Effector CD8-positive, alpha-beta T cell (primary cell): ENCODE data around the gene SERGEF.
"Not testable (repeated sequence)": the region's sequence is repeated elsewhere in the genome, so short reads cannot be mapped to it uniquely, and the experiment has no call there.

Experiments
- DNase-seq: peaks from one replicate; lab custom pipeline; 2025; lab: John Stamatoyannopoulos, UW

SERGEF gene

DNA sequence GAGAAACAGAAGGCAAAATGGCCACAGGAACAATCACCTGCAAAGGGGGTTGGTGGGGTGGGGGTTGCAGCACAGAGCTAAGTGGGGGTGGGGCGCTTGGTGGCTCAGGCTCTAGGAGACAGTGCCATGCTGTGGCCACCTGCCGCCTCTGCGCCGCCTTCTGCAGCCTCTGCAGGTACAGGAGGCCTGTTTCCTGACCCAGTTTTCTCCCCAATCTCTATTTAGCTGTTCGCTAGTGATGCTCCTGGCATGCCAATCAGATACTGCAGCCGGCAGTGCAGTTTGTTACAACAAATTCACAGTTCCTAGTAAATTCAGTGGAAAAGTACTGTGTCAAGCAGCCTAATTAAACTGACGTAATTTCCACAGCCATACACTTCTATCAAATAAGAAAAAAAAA is 106.4 kb downstream of the SERGEF start:
- no peak for DNase-seq

- DNase-seq, result no peak
Measured at GRCh38 chr11:17905477-17905876, 107.4 kb downstream of the SERGEF start.

- DNase-seq, result no peak
Measured at GRCh38 chr11:17901481-17901880, 111.4 kb downstream of the SERGEF start.

DNA sequence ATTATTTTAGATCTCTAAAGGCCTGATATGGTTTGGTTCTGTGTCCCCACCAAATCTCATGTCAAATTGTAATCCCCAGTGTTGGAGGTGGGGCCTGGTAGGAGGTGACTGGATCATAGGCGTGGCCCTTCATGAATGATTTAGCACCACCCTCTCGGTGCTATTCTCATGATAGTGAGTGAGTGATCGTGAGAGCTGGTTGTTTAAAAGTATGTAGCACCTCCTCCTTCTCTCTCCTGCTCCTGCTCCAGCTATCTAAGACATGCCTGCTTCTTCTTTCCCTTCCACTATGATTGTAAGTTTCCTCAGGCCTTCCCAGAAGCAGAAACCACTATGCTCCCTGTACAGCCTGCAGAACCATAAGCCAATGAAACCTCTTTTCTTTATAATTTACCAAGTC is 114.1 kb downstream of the SERGEF start:
- DNase-seq, result no peak

GRCh38 chr11:17898071-17898470 is 114.8 kb downstream of the SERGEF start:
- no peak for DNase-seq

DNA sequence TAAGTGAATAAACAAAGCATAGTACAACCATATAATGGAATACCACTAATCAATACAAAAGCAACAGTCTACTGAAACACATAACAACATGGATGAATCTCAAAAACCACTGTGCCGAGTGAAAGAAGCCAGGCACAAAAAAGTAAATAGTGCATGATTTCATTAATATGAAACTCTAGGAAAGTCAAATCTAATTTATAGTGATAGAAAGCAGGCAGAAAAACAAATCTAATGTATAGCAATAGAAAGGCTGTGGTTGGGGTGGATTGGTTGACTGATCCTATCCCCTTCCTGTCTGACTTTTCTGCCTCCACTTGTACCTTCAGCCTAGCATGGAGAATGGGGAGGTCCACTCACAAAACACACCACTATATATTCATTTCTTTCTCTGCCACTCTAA is 115.4 kb downstream of the SERGEF start:
- DNase-seq, result no peak

DNA sequence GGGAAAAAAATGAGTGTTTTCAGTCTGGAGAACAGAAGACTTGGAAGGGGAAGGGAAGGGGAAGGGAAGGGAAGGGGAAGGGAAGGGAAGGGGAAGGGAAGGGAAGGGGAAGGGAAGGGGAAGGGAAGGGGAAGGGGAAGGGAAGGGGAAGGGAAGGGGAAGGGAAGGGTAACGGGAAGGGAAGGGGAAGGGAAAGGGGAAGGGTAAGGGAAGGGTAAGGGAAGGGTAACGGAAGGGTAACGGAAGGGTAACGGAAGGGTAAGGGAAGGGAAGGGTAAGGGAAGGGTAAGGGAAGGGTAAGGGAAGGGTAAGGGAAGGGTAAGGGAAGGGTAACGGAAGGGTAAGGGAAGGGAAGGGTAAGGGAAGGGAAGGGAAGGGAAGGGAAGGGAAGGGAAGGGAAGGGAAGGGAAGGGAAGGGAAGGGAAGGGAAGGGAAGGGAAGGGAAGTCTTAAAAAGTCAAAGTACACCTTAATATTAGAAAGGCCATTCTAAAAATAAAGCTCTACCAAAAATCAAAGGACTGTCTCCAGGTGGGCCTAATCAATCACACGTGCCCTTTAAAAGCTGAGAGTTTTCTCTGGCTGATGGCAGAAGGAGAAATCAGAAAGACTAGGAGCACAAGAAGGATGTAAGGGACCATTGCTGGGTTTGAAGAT is 116.2 kb downstream of the SERGEF start:
- DNase-seq, result not testable (repeated sequence)

DNA sequence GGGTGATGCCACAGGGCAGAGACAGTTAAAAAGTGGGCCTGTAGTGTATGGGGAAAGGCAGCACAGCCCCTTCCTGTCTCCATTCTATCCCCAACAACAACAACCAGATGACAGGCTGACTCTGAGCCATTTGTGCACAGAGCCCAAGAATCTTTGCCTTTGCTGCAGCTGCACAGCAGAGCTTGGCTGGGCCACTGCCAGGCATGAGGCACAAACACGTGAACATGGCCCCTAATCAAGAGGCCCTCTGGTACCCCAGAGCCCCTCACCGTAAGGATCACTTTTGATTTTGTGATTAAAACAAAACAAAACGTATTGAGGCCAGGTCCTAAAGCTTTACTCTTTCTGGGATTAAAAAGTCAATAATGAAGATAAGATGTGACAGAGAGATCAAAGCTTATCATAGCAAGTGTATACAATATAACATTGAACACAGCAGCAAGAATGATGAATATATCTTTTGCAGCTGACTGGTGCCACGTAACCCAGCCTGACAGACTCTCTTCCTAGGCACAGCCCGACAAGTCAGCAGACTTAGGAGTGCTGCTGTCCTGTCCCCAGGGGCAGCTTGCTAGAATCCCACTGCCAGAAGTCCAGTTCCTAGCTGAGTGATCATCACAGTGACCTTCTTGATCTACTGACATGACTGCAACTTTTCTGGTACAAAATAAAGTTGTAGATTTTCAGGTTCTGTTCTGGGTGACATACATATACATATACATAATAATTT is 117.8 kb downstream of the SERGEF start:
- no peak for DNase-seq

- DNase-seq, result no peak
Measured at GRCh38 chr11:17892409-17892808, 120.4 kb downstream of the SERGEF start.

DNA sequence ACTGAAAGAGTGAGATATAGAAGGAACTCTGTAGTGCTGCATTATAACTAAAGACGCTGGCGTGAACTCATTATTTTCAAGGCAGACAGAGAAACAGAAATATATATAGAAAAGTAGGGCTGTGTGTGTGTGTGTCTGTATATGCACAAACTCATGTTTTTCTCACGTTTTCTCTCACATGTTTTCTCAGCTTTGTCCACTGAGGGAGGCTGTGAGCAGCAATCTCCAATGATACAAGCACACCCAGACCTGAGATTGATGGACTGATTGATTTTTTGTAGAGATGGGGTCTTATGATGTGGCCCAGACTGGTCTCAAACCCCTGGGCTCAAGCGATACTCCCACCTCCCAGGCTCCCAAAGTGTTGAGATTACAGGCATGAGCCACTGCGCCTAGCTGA is 122.5 kb downstream of the SERGEF start:
- DNase-seq, result no peak

- DNase-seq, result no peak
Measured at GRCh38 chr11:17887779-17888178, 125.1 kb downstream of the SERGEF start.

DNA sequence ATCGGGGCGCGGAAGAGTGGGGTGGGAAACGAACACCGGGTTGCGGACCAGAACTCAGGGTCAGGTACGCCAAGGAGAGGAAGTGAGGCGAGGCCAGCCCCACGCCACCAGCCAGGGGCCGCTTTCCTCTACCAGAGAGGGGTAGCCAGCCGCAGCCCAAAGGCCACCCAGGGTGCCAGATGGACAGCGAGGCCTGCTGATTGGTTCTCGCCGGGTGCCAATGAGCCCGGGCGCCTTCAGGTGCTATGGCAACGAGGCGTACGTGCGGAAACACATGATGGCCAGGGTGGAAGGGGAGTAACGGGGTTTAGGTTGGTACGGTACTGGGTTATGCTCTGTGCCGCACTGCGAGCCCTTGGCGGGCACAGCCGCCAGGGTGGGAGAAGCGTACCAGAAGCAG is 128.9 kb downstream of the SERGEF start:
- no peak for DNase-seq

DNA sequence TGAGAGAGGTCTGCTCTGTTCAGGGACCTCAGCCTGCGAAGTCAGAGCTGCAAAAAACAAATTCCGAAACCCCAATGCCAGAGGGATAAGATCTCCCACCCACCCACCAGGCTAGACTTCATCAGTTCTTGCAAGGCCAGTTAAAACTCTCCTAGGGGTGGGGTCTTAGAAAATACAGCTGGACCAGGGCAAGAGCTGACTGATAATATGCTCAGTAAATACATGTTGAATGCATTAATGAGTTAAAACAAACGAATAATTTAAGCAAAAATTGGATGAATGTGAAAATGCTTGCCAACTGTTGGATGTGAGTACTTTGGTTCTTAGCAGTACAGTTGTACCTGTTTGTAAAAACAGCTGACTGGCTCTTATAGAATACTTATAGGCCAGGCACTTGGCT is 129.8 kb downstream of the SERGEF start:
- DNase-seq, result no peak

- no peak for DNase-seq
Measured at GRCh38 chr11:17878743-17879142, 134.1 kb downstream of the SERGEF start.

- no peak for DNase-seq
Measured at GRCh38 chr11:17877886-17878285, 135.0 kb downstream of the SERGEF start.

- no peak for DNase-seq
Measured at GRCh38 chr11:17876827-17877226, 136.0 kb downstream of the SERGEF start.

DNA sequence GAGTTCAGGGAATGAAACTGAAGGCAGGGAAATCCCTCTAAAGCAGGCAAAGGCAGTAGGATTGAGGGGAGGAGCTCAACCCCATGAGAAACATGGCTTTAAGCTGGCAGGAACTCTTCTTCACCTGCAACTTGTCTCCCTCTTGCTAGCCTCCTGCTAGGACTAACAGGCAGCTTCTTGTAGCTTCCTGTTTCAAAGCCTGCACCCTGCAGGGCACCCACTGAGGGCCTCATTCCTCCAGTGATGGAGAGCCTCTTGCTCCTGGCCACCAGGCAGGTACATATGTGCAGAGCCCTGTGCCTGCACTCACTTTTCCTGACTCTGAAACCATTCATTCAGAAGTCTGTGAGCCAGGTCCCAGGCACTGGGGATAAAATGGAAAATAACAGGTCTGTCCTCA is 137.0 kb downstream of the SERGEF start:
- DNase-seq, result no peak

DNA sequence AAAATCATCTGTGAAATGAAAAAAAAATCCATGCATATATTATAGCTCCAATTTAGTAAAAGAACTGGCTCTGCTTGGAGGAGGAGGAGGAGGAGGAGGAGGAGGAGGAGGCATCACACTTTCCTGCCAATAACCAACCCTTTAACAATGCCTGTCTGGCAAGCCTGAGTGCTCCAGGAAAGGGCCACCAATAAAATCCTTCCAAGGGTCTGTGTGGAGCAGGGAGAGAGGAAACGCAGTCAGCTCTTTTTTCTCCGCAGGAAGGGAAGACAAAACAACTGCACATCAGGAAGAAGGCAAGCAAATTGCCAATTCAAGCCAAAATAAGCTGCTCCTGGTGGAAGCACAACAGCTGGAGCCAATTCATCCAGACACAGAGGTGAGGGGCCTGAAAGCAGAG is 139.3 kb downstream of the SERGEF start:
- DNase-seq, result no peak

- DNase-seq, result not testable (repeated sequence)
Measured at GRCh38 chr11:17868398-17868797, 144.4 kb downstream of the SERGEF start.

GRCh38 chr11:17867341-17867740 is 145.5 kb downstream of the SERGEF start:
- no peak for DNase-seq

DNA sequence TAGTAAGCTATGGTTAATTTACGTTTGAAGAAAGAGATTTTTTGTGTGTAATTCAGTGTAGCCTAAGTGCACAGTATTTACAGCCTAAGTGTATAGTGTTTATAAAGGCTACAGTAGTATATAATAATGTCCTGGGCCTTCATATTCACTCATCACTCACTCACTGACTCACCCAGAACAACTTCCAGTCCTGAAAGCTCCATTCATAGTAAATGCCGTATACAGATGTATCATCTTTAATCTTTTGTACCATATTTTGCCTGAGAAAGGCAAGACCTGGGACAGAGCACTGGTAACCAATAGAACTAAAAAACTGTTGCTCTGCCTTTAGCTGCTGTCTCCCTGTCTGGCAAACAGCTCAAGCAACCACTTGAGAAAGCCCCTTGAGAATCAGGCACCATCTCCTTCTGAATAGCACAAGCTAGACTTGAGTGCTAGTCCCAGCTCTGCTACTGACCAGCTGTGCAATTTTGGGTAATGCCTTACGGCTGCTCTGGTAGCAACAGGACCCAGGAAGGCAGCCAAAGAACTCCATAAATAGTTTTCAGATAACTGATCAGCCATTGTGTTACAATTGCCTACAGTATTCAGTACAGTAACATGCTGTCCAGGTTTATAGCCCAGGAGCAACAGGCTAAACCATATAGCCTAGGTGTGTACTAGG is 146.9 kb downstream of the SERGEF start:
- DNase-seq, result no peak

DNA sequence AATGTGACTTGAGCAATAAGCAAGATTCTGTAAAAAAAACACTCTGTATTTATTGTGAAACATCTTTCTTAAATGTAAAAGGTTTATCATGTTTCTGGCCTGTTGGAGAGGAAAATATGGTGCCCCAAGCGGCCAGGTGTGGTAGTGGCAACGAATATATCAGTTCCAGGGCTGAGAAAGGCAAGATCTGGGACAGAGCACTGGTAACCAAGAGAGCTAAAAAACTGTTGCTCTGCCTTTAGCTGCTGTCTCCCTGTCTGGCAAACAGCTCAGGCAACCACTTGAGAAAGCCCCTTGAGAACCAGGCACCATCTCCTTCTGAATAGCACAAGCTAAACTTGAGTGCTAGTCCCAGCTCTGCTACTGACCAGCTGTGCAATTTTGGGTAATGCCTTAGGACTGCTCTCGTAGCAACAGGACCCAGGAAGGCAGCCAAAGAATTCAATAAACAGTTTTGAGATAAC is 148.3 kb downstream of the SERGEF start:
- no peak for DNase-seq
